NB4 (cell line): Measurements from ENCODE around the gene ALX4.

Experiments
- DNase-seq: peaks from one replicate; pipeline ENCODE4 v3.0.0; 2010; ENCODE audit warnings: low read depth
- H3K4me3 ChIP-seq: one replicate; pipeline ENCODE4 v1.5.1; 2011; ENCODE audit warnings: mild to moderate bottlenecking, low read depth, low read length, moderate library complexity
- MYC ChIP-seq: IDR thresholded peaks from 2 replicates; pipeline ENCODE4 v1.6.1; 2011; ENCODE audit warnings: low read depth, low read length
- POLR2A ChIP-seq: IDR thresholded peaks from 2 replicates; pipeline ENCODE4 v1.6.1; 2011; ENCODE audit warnings: mild to moderate bottlenecking; ENCODE audit not compliant: insufficient read length; ENCODE audit errors: extremely low read depth
- TF ChIP-seq, protein P1 (sequence below): IDR thresholded peaks from 2 replicates; pipeline ENCODE4 v1.6.1; 2011; ENCODE audit warnings: low read depth, low read length
- TF ChIP-seq, protein P2 (sequence below): IDR thresholded peaks from one replicate; pipeline ENCODE4 v1.5.1; 2012; ENCODE audit warnings: low read depth, low read length

The ALX4 gene

DNA sequence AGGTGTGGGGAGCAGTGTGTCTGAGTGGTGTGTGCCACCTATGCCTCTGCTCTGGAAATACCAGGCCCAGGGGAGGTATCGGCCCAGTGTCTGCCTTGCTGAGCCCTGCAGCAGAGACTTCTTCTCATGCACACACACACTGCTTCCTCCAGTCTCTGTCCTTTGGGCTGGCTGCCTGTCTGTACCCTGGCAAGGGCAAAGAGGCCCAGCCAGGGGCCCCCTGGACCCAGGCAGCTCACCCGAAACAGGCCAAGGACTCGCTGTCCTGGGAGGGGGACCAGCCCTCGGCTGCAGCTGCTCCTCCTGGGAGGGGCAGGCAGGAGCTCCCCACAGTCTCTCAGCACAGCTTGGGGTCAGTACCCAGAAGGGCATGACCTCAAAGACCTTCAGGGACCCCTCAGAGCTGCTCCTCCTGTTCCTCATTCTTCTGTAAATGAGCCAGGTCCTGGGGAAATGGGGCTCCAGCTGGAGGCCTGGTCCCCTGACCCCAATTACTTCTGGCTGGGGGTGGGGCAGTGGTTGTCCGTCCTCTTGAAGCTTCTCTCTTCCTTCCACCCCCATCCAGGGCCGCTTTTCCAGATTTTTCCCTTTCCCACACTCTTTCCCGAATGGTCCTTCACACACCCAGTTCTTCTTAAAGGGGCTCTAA, 24.5 kb upstream of the ALX4 start:
- H3K4me3 ChIP-seq, result no peak overlapping the region
- TF ChIP-seq, protein P1, sequence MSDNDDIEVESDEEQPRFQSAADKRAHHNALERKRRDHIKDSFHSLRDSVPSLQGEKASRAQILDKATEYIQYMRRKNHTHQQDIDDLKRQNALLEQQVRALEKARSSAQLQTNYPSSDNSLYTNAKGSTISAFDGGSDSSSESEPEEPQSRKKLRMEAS, result no peak
- TF ChIP-seq MYC (no peak), POLR2A (no peak)
- TF ChIP-seq, protein P2, sequence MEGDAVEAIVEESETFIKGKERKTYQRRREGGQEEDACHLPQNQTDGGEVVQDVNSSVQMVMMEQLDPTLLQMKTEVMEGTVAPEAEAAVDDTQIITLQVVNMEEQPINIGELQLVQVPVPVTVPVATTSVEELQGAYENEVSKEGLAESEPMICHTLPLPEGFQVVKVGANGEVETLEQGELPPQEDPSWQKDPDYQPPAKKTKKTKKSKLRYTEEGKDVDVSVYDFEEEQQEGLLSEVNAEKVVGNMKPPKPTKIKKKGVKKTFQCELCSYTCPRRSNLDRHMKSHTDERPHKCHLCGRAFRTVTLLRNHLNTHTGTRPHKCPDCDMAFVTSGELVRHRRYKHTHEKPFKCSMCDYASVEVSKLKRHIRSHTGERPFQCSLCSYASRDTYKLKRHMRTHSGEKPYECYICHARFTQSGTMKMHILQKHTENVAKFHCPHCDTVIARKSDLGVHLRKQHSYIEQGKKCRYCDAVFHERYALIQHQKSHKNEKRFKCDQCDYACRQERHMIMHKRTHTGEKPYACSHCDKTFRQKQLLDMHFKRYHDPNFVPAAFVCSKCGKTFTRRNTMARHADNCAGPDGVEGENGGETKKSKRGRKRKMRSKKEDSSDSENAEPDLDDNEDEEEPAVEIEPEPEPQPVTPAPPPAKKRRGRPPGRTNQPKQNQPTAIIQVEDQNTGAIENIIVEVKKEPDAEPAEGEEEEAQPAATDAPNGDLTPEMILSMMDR, result no peak
- no peak for DNase-seq

GRCh38 chr11:44333271-44334218, 23.6 kb upstream of the ALX4 start:
- TF ChIP-seq, protein P2, result no peak
- TF ChIP-seq MYC, result peak; percentile 32; the same call in 1 of the 2 replicates
- no peak overlapping the region for H3K4me3 ChIP-seq
- DNase-seq, result peak; percentile 91

GRCh38 chr11:44332665-44333064, 22.7 kb upstream of the ALX4 start:
- TF ChIP-seq, protein P1, result no peak
- TF ChIP-seq, protein P2, result no peak
- TF ChIP-seq MYC, result no peak
- no peak for TF ChIP-seq POLR2A
- H3K4me3 ChIP-seq, result no peak overlapping the region

GRCh38 chr11:44329472-44330230, 19.7 kb upstream of the ALX4 start:
- TF ChIP-seq, protein P1, result no peak
- TF ChIP-seq, protein P2, result no peak
- TF ChIP-seq POLR2A (no peak), MYC (no peak)
- no peak overlapping the region for H3K4me3 ChIP-seq
- DNase-seq, result no peak

More at GRCh38 chr11:44332665-44333064, 22.7 kb upstream of the ALX4 start:
- DNase-seq, result no peak

GRCh38 chr11:44328138-44328660, 18.3 kb upstream of the ALX4 start:
- TF ChIP-seq, protein P2, result no peak
- TF ChIP-seq MYC, result no peak
- TF ChIP-seq, protein P1, result no peak
- no peak for TF ChIP-seq POLR2A
- DNase-seq, result no peak
- H3K4me3 ChIP-seq, result no peak overlapping the region
